NOMO-1 treated with DMSO at 0.1 percent for 48 hours (cell line): ENCODE results near the gene PITPNB.

Source experiments
- DNase-seq: peaks from one replicate; lab custom pipeline; 2025; ENCODE audit not compliant: unreplicated experiment; lab: John Stamatoyannopoulos, UW

The PITPNB gene

GRCh38 chr22:27835446-27835845 lies 83.6 kb downstream of the PITPNB start:
- DNase-seq = no peak

- no peak for DNase-seq
Measured at GRCh38 chr22:27834364-27835185, 84.5 kb downstream of the PITPNB start.

- no peak for DNase-seq
Measured at GRCh38 chr22:27833803-27834202, 85.3 kb downstream of the PITPNB start.

DNA sequence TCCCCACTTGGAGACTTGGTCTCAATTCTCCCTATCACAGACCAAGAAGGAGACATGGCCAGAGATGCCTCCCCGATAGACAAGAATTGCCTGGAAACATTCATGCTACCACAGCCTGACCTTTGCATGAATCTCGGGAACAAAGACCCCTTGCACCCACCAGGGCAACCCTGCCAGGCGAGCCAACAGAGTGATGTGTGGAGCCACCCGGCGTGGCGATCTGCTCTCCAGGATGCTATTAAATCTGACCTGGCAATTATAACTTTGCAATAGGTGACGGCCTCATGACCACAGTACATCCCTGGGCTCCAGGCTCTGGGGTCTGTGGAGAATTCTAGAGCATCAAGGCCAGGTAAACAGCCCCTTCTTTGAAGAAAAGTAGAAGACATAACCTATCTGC lies 86.5 kb downstream of the PITPNB start:
- no peak for DNase-seq

DNA sequence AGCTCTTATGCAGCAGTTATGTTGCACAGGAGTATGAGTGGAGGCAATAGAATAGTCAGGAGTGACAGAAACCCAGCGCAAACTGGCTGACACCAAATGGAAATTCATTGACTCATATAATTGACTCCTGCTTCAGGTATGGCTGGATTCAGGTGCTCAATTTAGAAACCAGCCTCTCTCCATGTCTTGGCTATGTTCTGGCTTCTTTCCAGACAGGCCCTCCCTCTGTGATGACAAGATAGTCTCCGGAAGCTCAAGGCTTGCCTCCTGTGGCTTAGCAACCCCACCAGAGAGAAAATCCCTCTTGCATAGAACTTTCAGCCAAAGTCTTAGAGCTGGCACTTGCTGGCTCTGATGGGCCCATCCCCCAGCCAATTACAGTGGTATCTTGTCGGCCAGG lies 89.4 kb downstream of the PITPNB start:
- DNase-seq = no peak

DNA sequence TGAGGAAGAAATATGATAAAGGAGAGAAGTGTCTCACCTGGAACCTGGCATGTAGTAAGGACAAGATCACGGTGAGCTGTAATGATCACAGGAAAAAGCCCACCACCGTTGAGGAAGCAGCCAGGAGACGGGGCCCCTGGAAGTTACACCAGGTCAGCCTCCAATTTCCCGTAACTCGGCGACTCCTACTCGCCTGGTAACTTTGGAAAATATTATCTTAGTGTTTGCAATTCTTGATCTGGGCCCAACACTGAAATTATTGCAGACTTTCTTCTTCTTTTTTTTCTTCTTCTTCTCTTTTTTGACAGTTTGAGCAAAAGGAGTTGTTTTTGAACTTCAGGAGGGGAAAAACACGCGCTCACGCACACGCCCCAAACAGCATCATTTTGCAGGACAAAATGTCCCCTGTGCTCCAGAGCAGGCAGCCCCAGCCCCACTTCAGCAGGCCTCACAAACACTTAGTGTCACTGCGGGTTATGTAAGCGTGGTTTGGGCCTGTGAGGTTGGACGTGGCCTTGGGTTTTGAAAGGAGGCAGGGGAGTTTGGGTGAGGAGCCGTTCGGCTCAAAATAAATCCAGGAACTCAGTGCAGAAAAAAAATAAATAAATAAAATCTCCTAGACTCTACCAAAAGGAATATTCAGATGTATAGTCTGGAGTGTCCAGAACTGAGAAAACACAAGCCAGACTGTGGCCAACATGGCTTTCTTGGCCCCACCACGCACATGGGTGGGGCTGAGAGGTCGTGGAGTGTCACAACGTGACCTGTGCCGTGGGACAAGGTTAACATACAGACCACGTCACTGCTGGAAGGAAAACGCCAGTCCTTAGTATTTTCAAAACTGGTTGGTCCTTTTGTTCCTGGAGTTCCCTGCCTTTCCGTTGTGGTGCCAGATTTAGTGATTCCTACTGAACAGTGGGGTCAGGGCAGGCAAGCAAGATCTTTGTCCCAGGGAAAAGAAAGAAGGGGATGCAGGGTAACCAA lies 91.2 kb downstream of the PITPNB start:
- no peak for DNase-seq

DNA sequence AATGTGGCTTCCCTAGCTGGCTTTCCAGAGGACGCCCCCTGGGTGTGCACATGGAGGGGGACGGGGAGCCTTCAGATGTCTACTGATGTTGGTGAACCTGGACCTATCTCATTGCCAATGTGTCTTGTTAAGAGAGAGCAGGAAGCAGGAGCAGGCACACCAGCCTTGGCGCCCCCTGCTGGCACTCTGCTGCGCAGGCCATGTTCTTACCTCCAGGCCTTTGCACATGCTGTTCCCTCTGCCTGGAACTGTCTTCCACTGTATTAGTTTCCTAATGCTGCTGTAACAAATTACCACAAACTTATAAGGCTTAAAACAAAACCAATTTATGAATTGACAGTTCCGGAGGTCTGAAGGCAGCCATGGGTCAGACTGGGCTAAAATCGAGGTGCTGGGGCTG lies 93.9 kb downstream of the PITPNB start:
- DNase-seq = no peak

DNA sequence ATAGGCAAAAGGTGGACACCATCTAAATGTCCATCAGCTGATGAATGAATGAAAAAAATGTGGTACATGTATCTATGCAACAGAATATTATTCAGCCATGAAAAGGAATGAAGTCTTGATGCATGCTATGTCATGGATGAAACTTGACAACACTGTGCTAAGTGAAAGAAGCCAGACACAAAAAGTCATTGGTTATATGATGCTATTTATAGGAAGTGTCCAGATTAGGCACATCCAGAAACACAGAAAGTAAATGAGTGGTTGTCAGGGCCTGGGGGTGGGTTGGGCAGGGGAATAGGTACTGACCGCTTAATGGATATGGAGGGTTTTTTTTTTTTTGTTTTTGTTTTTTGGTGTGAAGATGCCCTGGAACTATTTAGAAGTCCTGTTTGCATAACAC lies 95.8 kb downstream of the PITPNB start:
- DNase-seq = no peak

DNA sequence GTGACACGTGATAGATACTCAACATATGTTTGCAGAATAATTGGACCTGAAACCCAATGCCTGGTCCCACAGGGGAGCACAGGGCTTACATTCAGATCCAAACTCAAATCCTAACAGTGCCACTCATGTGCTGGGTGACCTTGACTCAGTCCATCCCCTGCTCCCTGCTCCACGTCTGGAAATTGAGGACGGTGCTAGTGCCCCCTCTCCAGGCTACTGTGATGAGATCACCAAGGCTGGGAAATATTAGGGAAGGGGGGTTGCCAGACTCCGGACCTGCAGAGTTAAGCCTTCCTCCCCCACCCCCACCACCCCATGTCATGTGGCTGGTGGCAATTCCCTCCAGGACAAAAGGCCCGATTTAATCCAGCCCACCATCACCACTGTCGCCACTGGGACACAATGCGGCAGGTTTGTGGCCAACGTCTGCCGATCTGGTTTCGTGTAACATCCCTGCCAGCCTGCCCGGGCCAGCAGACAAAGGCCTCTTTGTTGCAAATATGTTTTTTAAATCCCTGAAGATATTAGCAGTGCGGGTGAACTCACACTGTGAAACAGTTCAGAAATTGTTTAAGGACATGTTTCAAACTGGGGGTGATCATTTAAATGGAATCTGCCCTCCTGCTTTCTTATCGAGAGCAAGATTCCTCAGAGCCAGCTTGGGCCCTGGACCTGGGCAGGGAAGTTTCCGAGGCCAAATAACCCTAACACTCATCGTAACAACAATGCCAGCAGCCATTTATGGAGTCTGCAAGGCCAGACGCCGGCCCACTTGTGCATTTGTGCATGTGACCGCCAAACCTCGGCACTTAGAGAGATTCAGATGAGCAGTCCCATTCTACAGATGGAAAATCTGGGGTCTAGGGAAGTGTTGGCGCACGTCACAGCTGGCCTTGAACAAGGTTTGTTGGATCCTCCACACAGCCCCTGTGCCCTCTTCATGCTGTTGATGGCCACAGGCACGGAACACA lies 97.9 kb downstream of the PITPNB start:
- DNase-seq = no peak

DNA sequence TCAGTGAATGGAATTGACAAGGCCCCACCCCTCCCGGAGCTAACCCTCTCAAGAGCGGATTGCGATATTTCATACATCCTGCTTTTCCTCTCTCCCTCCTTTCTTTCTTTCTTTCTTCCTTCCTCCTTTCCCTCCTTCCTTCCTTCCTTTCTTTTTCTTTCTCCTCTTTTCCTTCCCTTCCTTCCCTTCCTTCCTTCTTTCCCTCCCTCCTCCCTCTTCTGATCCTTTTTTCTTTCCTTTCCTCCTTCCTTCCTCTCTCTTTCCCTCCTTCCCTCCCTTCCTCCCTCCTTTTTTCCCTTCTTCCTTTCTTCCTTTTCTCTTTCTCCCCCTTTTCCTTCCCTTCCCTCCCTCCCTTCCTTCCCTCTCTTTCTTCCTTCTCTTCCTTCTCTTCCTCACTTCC lies 102.5 kb downstream of the PITPNB start:
- no peak for DNase-seq

- no peak for DNase-seq
Measured at GRCh38 chr22:27815826-27816530, 103.1 kb downstream of the PITPNB start.

DNA sequence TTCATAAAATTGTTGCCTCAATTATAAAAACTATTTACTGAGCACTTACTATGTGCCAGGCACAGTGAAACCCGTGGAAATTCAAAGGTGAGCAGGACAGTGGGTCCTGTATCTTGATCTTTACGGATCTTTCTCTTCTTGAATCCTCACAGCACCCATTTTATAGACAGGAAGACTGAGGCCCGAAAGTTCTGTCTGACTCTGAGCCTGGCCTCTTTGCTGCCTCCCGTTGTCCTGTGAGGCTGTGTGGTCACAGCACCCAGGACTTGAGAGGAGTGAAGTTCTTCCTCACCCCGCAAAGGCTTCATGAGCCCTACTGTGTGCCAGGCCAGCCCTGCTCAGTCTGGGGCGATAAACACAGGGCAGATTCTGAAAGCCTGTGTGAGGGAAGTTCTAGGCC lies 104.1 kb downstream of the PITPNB start:
- no peak for DNase-seq

- no peak for DNase-seq
Measured at GRCh38 chr22:27811778-27812177, 107.3 kb downstream of the PITPNB start.

- no peak for DNase-seq
Measured at GRCh38 chr22:27810609-27811151, 108.4 kb downstream of the PITPNB start.

DNA sequence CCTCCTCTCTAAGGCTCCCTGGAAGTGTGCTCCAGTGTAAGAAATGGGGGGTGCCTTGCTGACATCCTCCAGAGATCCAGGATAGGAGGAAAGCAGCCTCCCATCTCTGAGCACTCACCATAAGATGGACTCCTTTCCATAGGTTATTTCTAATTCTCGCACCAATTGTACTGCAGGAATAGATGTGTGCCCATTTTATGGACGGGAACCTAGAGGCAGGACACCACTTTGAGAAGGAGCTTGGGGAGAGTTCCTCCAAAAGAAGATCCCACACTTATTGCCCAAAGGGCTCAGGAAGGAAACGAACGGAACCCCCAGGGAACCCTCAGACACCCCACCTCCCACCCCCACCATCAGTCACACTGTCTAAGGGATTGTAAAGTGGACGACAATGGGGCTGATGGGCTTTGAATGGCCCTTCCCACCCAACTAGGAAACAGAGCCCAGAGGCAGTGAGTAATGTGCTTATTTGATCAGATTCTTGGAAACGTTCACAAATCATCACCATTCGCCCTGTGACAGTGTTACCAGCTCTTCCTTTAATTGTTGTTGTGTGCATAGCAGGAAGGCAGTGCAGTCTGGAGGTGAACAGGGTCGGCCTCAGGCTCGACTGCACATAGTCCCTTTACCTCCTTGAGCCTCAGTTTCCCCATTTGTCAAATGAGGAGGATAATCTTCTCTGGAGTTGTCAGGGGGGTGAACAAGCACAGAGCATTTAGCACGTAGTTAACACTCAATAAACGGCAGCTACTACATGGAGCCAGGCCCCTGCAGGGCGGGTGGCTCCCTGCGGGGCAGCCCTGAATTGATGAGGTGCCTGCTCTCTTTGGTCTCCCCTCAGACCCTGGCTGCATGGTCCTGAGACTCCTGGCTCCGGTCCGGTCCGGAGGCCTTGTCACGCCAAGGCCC lies 109.1 kb downstream of the PITPNB start:
- no peak for DNase-seq

DNA sequence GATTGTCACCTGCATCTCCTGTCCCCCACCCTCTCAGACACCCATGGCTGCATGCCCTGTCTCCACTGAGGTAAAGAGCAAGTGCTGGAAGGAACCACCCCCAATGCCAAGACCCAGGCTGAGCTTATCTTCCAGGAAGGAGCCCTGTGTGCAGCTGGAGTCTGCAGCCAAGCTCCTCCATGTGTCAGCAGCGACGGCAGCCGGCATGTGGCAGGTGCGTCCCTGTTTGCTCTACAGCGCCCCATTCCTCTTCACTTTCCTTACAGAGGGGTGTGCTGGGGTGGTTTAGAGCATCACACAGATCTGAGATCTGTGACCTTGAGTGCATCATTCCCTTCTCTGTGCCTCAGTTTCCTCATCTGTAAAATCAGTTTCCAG lies 109.8 kb downstream of the PITPNB start:
- no peak for DNase-seq

GRCh38 chr22:27808451-27809225 lies 110.4 kb downstream of the PITPNB start:
- no peak for DNase-seq

GRCh38 chr22:27805841-27806240 lies 113.2 kb downstream of the PITPNB start:
- no peak for DNase-seq
